Mesendoderm (in vitro differentiated cells): Measurements from ENCODE around the gene AKTIP.

Source experiments
- DNase-seq: peaks from one replicate; pipeline ENCODE4 v3.0.0; 2013
- H2AK5ac ChIP-seq: 2 replicates; pipeline ENCODE4 v1.6.1; 2013; ENCODE audit warnings: low read length, inconsistent platforms
- H2BK120ac ChIP-seq: 2 replicates; pipeline ENCODE4 v1.6.1; 2013; ENCODE audit warnings: low read depth, mild to moderate bottlenecking, low read length, moderate library complexity, mixed read lengths
- H2BK15ac ChIP-seq: replicated peaks from 2 replicates; pipeline ENCODE4 v1.6.1; 2013; ENCODE audit warnings: low read depth, mild to moderate bottlenecking, moderate library complexity
- H2BK5ac ChIP-seq: 2 replicates; pipeline ENCODE4 v1.6.1; 2013; ENCODE audit warnings: low read length, inconsistent platforms
- H3K18ac ChIP-seq: 2 replicates; pipeline ENCODE4 v1.6.1; 2013; ENCODE audit warnings: mild to moderate bottlenecking, low read length, mixed read lengths
- H3K23ac ChIP-seq: one replicate; pipeline ENCODE4 v1.6.1; 2013; ENCODE audit warnings: low read length
- H3K27ac ChIP-seq: 2 replicates; pipeline ENCODE4 v1.5.1; 2013; ENCODE audit warnings: low read depth, mild to moderate bottlenecking, inconsistent platforms, low read length, moderate library complexity
- H3K27me3 ChIP-seq: 2 replicates; pipeline ENCODE4 v1.6.1; 2013; ENCODE audit warnings: low read length, control low read depth, mild to moderate bottlenecking, inconsistent platforms; ENCODE audit not compliant: insufficient read depth, poor library complexity
- H3K36me3 ChIP-seq: 2 replicates; pipeline ENCODE4 v1.6.1; 2013; ENCODE audit warnings: low read length, inconsistent platforms; ENCODE audit not compliant: control insufficient read depth, insufficient read depth
- H3K4ac ChIP-seq: one replicate; pipeline ENCODE4 v1.6.1; 2013; ENCODE audit warnings: low read depth, mild to moderate bottlenecking, low read length, moderate library complexity
- H3K4me1 ChIP-seq: 2 replicates; pipeline ENCODE4 v1.6.1; 2013; ENCODE audit warnings: low read depth, low read length, inconsistent platforms; ENCODE audit not compliant: control insufficient read depth
- H3K4me2 ChIP-seq: 2 replicates; pipeline ENCODE4 v1.6.1; 2013; ENCODE audit warnings: low read length
- H3K4me3 ChIP-seq: 2 replicates; pipeline ENCODE4 v1.5.1; 2013; ENCODE audit warnings: mild to moderate bottlenecking, low read length
- H3K56ac ChIP-seq: one replicate; pipeline ENCODE4 v1.6.1; 2013; ENCODE audit warnings: low read length
- H3K79me1 ChIP-seq: 2 replicates; pipeline ENCODE4 v1.6.1; 2013; ENCODE audit warnings: low read length, inconsistent platforms
- H3K79me2 ChIP-seq: 2 replicates; pipeline ENCODE4 v1.6.1; 2013; ENCODE audit warnings: mild to moderate bottlenecking, low read length; ENCODE audit not compliant: control insufficient read depth, insufficient read depth
- H3K9ac ChIP-seq: 2 replicates; pipeline ENCODE4 v1.6.1; 2013; ENCODE audit warnings: low read length, inconsistent platforms
- H4K5ac ChIP-seq: one replicate; pipeline ENCODE4 v1.6.1; 2013; ENCODE audit warnings: low read length
- H4K8ac ChIP-seq: one replicate; pipeline ENCODE4 v1.6.1; 2013; ENCODE audit warnings: low read depth, mild to moderate bottlenecking, control low read depth, low read length, moderate library complexity
- WGBS: extraction: QIAGEN DNeasy Blood & Tissue Kit; methylation state at CpG from one replicate; pipeline ENCODE4 v1.1.7; 2013; ENCODE audit warnings: low lambda C conversion rate, missing lambda C conversion rate; ENCODE audit not compliant: insufficient coverage; ENCODE audit errors: extremely low coverage; 5-methylcytosine and 5-hydroxymethylcytosine counted together

AKTIP gene

DNA sequence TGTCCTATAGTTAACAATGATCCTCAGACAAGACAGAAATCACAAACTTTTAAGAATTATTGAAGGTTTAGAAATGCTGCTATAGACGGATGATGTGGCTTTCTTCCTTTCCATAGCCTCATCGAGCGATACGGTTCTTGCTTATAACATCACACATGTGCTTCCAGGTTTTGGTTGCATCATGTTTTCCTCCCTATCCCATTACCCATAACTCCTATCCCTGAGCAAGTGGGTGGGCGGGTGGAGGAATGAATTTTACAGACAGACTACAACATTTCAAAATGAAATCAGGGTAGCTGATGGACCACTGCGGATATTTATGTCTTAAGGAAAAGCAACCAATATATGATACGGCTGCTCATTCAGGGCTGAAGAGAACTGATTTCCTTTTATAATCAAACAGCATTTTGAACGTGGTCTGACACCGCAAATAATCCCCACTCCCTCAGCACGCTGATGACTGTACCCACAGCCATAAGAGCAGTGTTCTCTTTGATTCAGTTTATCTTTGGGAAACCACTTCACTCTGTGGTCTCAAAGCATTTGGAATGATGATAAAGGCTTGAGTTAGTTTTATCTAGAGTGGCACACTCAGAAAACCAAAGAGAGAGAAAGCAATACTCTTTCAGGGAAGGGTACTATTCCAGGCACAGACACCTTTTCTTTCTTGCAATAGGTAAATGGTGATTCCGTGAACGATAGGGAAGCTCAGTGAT is 4.6 kb upstream of the AKTIP start:
- Histone ChIP-seq H2AK5ac (no peak overlapping the region), H3K79me1 (no peaks in the 10 kb centered on the region), H4K5ac (no peak overlapping the region), H3K23ac (no peak overlapping the region), H3K36me3 (no peaks in the 10 kb centered on the region), H3K27ac (no peak overlapping the region), H3K4me2 (no peak overlapping the region), H2BK120ac (no peak overlapping the region), H3K4me3 (no peak overlapping the region), H3K79me2 (no peaks in the 10 kb centered on the region), H3K56ac (no peak overlapping the region), H2BK5ac (no peak overlapping the region), H3K18ac (no peak overlapping the region), H3K9ac (no peak overlapping the region), H3K4me1 (peaks cover 9% of the 10 kb centered on the region), H4K8ac (no peak overlapping the region), H3K4ac (no peak overlapping the region), H3K27me3 (no peaks in the 10 kb centered on the region), H2BK15ac (no peak overlapping the region)
- DNase-seq, result no peak
- WGBS, result no CpG with 5 or more reads among the region's 12 CpGs

DNA sequence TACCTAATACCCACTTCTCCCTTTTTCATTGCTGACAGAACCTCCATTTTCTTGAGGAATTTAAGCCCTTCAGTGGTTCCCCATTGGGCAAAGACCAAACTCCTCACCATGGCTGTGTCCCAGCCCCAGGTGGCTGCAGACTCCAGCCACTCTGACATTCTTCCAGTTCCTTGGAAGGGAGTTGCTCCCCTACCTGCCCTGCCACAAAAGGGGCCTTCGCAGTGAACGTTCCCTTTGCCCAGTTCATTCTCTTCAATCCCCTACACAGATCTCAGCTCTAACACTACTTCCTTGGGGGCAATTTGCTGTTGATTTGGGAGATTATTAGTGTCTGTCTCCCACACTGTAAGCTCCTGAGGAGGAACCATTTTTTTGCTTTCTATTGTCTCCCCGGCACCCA is 3.2 kb upstream of the AKTIP start:
- Histone ChIP-seq H3K23ac (no peak overlapping the region), H2BK15ac (no peak overlapping the region), H3K18ac (no peak overlapping the region), H4K8ac (no peak overlapping the region), H3K27ac (no peak overlapping the region), H2BK120ac (no peak overlapping the region), H3K56ac (no peak overlapping the region), H3K79me1 (peaks cover 5% of the 10 kb centered on the region), H3K4me2 (no peak overlapping the region), H2AK5ac (no peak overlapping the region), H2BK5ac (no peak overlapping the region), H3K9ac (no peak overlapping the region), H3K27me3 (no peaks in the 10 kb centered on the region), H4K5ac (no peak overlapping the region), H3K4ac (no peak overlapping the region), H3K4me3 (no peak overlapping the region), H3K36me3 (no peaks in the 10 kb centered on the region), H3K4me1 (peaks cover 15% of the 10 kb centered on the region), H3K79me2 (peaks cover 4% of the 10 kb centered on the region)
- no CpG with 5 or more reads among the region's 3 CpGs for WGBS
- no peak for DNase-seq

DNA sequence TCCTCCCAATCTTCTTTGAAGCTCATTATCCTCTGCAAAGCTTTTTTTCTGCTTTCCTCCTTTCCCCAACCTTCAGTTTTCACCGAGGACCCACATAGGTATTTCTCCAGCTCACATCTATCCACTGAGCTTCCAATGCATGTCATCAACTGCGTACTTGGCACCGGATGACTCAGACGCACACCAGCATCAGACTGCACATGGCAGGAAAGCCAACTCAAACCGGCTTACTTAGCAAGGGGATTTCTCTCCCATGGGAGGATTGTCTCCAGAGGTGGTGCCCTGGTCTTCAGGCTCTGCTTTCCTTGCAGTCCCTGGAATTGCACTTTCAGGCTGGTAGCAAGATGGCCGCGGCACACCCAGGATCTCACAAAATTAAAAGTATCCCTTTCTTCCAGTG is 1.7 kb upstream of the AKTIP start:
- WGBS, result no CpG with 5 or more reads among the region's 7 CpGs
- Histone ChIP-seq H3K9ac (no peak overlapping the region), H3K4ac (peak overlapping the region; percentile 38), H3K4me1 (peaks cover 14% of the 10 kb centered on the region), H2BK5ac (peak overlapping the region; percentile 33), H3K4me2 (no peak overlapping the region), H2BK120ac (no peak overlapping the region), H3K36me3 (no peaks in the 10 kb centered on the region), H3K18ac (peak overlapping the region; percentile 52), H3K79me1 (peaks cover 5% of the 10 kb centered on the region), H3K4me3 (no peak overlapping the region), H3K27me3 (no peaks in the 10 kb centered on the region), H3K56ac (peak overlapping the region; percentile 69), H3K79me2 (peaks cover 4% of the 10 kb centered on the region), H3K27ac (peak overlapping the region; percentile 82), H3K23ac (peak overlapping the region; percentile 54), H4K5ac (no peak overlapping the region), H4K8ac (no peak overlapping the region), H2BK15ac (no peak overlapping the region), H2AK5ac (peak overlapping the region; percentile 1)
- no peak for DNase-seq

DNA sequence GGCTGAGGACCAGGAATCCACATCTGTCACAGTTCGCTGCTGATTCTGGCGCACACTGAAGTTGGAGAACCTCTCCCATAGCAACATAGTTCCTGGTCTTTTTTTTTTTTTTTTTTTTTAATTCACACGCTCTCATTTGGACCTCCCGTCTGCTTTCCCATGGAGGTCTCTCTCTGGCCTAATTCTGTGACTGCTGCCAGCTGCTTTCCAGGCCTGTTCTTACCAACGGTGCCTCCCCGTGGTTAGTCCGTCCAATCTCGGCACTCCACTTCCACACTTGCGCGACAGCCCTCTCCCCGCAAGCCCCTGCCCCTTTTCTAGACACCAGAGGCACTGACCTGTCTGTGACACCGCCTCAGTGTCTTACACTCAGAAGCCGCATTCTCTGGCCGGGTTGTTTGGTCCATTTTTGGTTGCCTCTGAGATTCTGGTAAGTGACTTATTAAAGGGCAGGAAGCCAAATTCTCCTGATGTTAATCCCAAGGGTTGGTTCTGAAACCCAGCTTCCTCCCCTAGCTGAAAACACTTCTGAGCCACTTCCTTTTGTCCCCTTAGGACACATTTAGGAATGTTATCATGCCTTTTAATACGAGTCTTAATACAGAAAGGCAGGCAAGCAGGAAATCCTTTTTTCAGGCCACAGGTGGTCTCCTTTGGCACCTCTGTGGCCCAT is 1.1 kb upstream of the AKTIP start:
- H2BK15ac ChIP-seq, result no peak overlapping the region

DNA sequence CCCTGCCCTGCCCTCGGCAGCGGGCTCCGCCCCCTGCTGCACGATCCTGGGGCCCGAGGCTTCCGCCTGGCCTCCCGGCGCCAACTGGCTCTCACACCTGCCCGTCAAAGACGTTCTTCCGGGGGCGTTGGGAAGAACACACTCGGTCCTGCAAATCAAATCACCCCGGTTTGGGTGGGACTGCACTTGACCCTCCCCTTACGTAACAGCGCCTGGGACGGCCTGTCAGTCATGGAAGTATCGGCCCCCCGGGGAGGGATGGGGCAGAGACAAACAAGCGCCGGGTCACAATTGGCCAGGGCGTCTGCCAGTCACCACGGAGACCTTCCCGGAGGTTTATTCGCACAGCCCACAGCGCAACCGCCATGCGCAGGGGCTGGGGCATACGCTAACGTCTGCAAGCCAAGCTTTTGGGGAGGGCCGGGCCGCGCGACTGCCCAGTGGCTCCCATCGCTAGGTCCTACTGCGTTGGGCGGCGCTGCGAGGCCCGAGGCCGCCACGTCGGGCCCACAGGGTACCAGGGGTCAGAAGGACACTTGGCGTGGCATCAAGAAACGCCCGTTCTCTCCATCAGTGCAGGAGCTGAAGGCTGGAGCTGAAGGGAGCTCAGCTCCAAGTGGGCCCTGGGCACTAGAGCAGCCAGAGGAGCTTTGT is 388 bp upstream of the AKTIP start:
- peak; percentile 100 for DNase-seq
- H3K27me3 ChIP-seq, result no peaks in the 10 kb centered on the region
- H3K18ac ChIP-seq, result peak overlapping the region; percentile 11
- H3K23ac ChIP-seq, result peak overlapping the region; percentile 85
- H3K4me2 ChIP-seq, result peak overlapping the region; percentile 70
- H3K9ac ChIP-seq, result peak overlapping the region; percentile 91
- H2BK5ac ChIP-seq, result peak overlapping the region; percentile 79
- H3K4me1 ChIP-seq, result peaks cover 14% of the 10 kb centered on the region
- H3K4me3 ChIP-seq, result peak overlapping the region; percentile 60
- peak overlapping the region; percentile 48 for H4K5ac ChIP-seq
- H2AK5ac ChIP-seq, result no peak overlapping the region
- H3K36me3 ChIP-seq, result no peaks in the 10 kb centered on the region
- no CpG with 5 or more reads among the region's 46 CpGs for WGBS
- H3K4ac ChIP-seq, result no peak overlapping the region
- H4K8ac ChIP-seq, result no peak overlapping the region
- H2BK15ac ChIP-seq, result no peak overlapping the region
- no peak overlapping the region for H2BK120ac ChIP-seq
- H3K27ac ChIP-seq, result peak overlapping the region; percentile 71
- peaks cover 5% of the 10 kb centered on the region for H3K79me1 ChIP-seq
- peaks cover 4% of the 10 kb centered on the region for H3K79me2 ChIP-seq
- peak overlapping the region; percentile 96 for H3K56ac ChIP-seq

More for the DNA sequence above, 1.1 kb upstream of the AKTIP start:
- no peak overlapping the region for H3K4me3 ChIP-seq
- no CpG with 5 or more reads among the region's 15 CpGs for WGBS
- no peaks in the 10 kb centered on the region for H3K27me3 ChIP-seq
- peak overlapping the region; percentile 37 for H3K4me2 ChIP-seq
- H4K8ac ChIP-seq, result no peak overlapping the region
- peak overlapping the region; percentile 11 for H3K18ac ChIP-seq
- peak overlapping the region; percentile 91 for H3K9ac ChIP-seq
- H3K56ac ChIP-seq, result peak overlapping the region; percentile 96
- peak overlapping the region; percentile 82 for H3K27ac ChIP-seq
- no peaks in the 10 kb centered on the region for H3K36me3 ChIP-seq
- DNase-seq, result peak; percentile 61
- peaks cover 14% of the 10 kb centered on the region for H3K4me1 ChIP-seq
- H2AK5ac ChIP-seq, result no peak overlapping the region
- peak overlapping the region; percentile 71 for H2BK5ac ChIP-seq
- H3K79me1 ChIP-seq, result peaks cover 5% of the 10 kb centered on the region
- no peak overlapping the region for H2BK120ac ChIP-seq
- H3K4ac ChIP-seq, result no peak overlapping the region
- H3K79me2 ChIP-seq, result peaks cover 4% of the 10 kb centered on the region
- no peak overlapping the region for H4K5ac ChIP-seq
- H3K23ac ChIP-seq, result peak overlapping the region; percentile 85
